Nephron progenitor cell (in vitro differentiated cells): ENCODE data around the gene TMCC1.

Experiments
- DNase-seq: peaks from one replicate; pipeline ENCODE4 v3.0.0; 2021
- H3K27ac Mint-ChIP-seq: 2 replicates; pipeline ENCODE4 v1.8.0; 2021; ENCODE audit warnings: mild to moderate bottlenecking, moderate library complexity, mixed read lengths
- H3K27me3 Mint-ChIP-seq: 2 replicates; pipeline ENCODE4 v1.8.0; 2021; ENCODE audit warnings: mild to moderate bottlenecking, low read depth, mixed read lengths; ENCODE audit not compliant: poor library complexity
- H3K36me3 Mint-ChIP-seq: 2 replicates; pipeline ENCODE4 v1.8.0; 2021; ENCODE audit warnings: low read depth, mixed read lengths
- H3K4me1 Mint-ChIP-seq: 2 replicates; pipeline ENCODE4 v1.8.0; 2021; ENCODE audit warnings: mixed read lengths
- H3K4me3 Mint-ChIP-seq: 2 replicates; pipeline ENCODE4 v1.8.0; 2021; ENCODE audit warnings: mild to moderate bottlenecking, moderate library complexity, mixed read lengths
- H3K9me3 Mint-ChIP-seq: 2 replicates; pipeline ENCODE4 v1.8.0; 2021; ENCODE audit warnings: mild to moderate bottlenecking, moderate library complexity, mixed read lengths
- CTCF ChIP-seq: fragments of 200-600 bp; sonication (generic); IDR thresholded peaks from 2 replicates; pipeline ENCODE4 v1.5.0; 2021; ENCODE audit warnings: antibody characterized with exemption

TMCC1 gene

GRCh38 chr3:129775870-129776269 is 117.6 kb downstream of the TMCC1 start:
- Mint-ChIP-seq H3K27ac (no peak overlapping the region), H3K4me3 (no peak overlapping the region), H3K4me1 (peaks cover 22% of the 10 kb centered on the region), H3K36me3 (peaks cover 20% of the 10 kb centered on the region), H3K27me3 (no peaks in the 10 kb centered on the region), H3K9me3 (no peaks in the 10 kb centered on the region)
- DNase-seq: no peak
- no peak for TF ChIP-seq CTCF

DNA sequence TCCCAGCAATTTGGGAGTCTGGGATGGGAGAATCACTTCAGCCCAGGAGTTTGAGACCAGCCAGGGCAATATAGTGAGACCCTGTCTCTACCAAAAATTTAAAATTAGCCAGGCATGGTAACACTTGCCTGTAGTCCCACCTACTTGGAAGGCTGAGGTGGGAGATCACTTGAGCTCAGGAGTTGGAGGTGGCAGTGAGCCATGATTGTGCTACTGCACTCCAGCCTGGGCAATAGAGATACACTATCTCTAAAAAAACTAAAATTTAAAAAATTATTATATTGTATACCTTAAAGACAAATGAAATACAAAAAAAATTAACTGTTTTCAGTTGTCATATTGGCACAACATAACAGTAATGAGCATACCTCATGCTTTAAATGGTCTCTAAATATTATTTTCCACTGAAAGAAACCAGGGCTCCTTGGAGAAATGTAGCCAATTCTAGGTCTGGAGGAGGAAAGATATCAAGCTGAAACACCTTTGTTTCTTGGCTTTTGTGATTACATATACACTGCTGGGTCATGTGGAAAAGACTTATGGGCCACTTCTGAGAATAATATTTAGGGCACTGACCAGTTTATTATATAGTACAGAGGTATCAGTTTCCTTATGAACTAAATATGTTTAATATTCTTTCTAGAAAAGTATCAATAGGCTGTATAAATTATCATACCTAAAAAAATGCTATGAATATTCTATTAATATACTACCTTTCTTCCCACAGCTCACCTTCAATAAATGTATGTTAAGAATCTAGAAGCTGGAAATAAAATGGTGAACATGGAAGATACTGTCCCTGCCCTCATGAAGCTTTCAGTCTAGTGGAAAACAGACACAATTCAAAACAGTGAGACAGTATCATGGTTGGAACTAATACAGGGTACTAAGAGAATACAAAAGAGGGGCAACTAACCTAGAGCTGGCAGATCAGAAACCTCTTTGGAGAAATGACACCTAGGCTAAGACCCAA is 119.5 kb downstream of the TMCC1 start:
- Mint-ChIP-seq H3K27ac (no peak overlapping the region), H3K4me1 (peaks cover 32% of the 10 kb centered on the region), H3K27me3 (no peaks in the 10 kb centered on the region), H3K36me3 (peaks cover 20% of the 10 kb centered on the region), H3K9me3 (no peaks in the 10 kb centered on the region), H3K4me3 (no peak overlapping the region)
- TF ChIP-seq CTCF: no peak
- no peak for DNase-seq

GRCh38 chr3:129770604-129771003 is 122.9 kb downstream of the TMCC1 start:
- Mint-ChIP-seq H3K27me3 (no peaks in the 10 kb centered on the region), H3K27ac (no peak overlapping the region), H3K4me1 (peaks cover 31% of the 10 kb centered on the region), H3K4me3 (no peak overlapping the region), H3K36me3 (peaks cover 20% of the 10 kb centered on the region), H3K9me3 (no peaks in the 10 kb centered on the region)
- DNase-seq: no peak
- TF ChIP-seq CTCF: no peak

GRCh38 chr3:129769616-129770015 is 123.9 kb downstream of the TMCC1 start:
- H3K36me3 Mint-ChIP-seq: peaks cover 16% of the 10 kb centered on the region
- no peaks in the 10 kb centered on the region for H3K9me3 Mint-ChIP-seq
- H3K27me3 Mint-ChIP-seq: no peaks in the 10 kb centered on the region
- H3K27ac Mint-ChIP-seq: no peak overlapping the region
- no peak overlapping the region for H3K4me3 Mint-ChIP-seq
- peaks cover 31% of the 10 kb centered on the region for H3K4me1 Mint-ChIP-seq
- no peak for DNase-seq
- no peak for TF ChIP-seq CTCF

- peaks cover 31% of the 10 kb centered on the region for H3K4me1 Mint-ChIP-seq
- H3K36me3 Mint-ChIP-seq: peaks cover 12% of the 10 kb centered on the region
- H3K9me3 Mint-ChIP-seq: no peaks in the 10 kb centered on the region
- DNase-seq: no peak
- no peak for TF ChIP-seq CTCF
- H3K27ac Mint-ChIP-seq: peak overlapping the region; percentile 93
- H3K4me3 Mint-ChIP-seq: no peak overlapping the region
- no peaks in the 10 kb centered on the region for H3K27me3 Mint-ChIP-seq
These were observed 124.8 kb downstream of the TMCC1 start for GRCh38 chr3:129768728-129769127.

GRCh38 chr3:129766135-129766534 is 127.4 kb downstream of the TMCC1 start:
- Mint-ChIP-seq H3K27me3 (no peaks in the 10 kb centered on the region), H3K9me3 (peaks cover 3% of the 10 kb centered on the region), H3K36me3 (peaks cover 9% of the 10 kb centered on the region), H3K4me3 (no peak overlapping the region), H3K27ac (no peak overlapping the region), H3K4me1 (peaks cover 22% of the 10 kb centered on the region)
- TF ChIP-seq CTCF: no peak
- DNase-seq: no peak
